Measurements from ENCODE around the gene IDH1. TPM values are rescaled to one million over a fixed set of nuclear protein-coding genes. Genes with fewer than 3 reads are reported as not detected.

Gene IDH1
- total RNA-seq, 1 experiment from 2014 or later, result 80.2 TPM

DNA sequence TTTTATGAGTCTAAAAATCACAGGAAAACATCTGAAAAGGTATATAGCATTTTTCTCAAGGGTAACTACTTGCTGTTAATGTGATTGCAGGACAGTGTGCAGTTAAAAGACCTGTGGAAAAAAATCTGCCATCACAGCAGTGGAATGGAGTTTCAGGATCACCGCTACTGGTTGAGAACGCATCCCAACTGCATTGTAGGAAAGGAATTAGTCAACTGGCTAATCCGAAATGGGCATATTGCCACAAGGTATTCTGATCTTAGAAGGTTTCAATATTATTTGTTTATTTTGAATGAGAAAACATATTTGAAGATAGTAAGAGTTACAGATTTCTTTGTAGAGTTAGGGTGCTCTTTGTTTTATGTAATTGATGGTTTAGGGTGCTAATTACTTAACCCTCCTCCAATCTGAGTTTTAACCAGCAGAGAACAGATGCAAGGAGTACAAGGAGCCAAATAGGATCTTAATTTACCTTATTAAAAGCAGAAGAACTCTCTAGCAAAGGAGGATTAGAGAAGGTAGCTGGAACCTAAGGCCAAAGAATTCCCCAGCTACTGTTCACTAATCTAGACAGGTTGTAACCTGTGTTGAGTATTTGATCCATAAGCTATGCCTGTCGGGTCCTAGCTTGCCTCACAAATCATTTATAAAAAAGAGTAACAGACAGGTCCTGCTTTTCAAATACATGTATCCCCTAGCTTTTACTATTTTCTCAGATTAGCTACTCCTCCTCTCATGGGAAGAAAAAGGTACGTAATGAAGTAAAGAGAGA lies 46.2 kb upstream of the IDH1 start:
- Histone ChIP-seq H3K27me3 (ENCODE audit: control insufficient read depth, insufficient read depth, low read length) (no peaks in the 10 kb centered on the region), H3K36me3 (ENCODE audit: control insufficient read depth, insufficient read depth, low read length) (peaks cover 43% of the 10 kb centered on the region), H3K27ac (ENCODE audit: low read length) (no peak overlapping the region), H3K4me3 (ENCODE audit: low read depth in 2 of 2, low read length in 2 of 2) (no peak overlapping the region), H3K9me3 (ENCODE audit: control insufficient read depth, insufficient read depth, low read depth, low read length) (no peaks in the 10 kb centered on the region), H3K4me1 (ENCODE audit: control insufficient read depth, insufficient read depth, low read length) (no peaks in the 10 kb centered on the region)
- no peak for TF ChIP-seq POLR2AphosphoS5 (IDR thresholded peaks at IDR 0.05; ENCODE audit: low read depth, low read length)
- TF ChIP-seq, protein P1, sequence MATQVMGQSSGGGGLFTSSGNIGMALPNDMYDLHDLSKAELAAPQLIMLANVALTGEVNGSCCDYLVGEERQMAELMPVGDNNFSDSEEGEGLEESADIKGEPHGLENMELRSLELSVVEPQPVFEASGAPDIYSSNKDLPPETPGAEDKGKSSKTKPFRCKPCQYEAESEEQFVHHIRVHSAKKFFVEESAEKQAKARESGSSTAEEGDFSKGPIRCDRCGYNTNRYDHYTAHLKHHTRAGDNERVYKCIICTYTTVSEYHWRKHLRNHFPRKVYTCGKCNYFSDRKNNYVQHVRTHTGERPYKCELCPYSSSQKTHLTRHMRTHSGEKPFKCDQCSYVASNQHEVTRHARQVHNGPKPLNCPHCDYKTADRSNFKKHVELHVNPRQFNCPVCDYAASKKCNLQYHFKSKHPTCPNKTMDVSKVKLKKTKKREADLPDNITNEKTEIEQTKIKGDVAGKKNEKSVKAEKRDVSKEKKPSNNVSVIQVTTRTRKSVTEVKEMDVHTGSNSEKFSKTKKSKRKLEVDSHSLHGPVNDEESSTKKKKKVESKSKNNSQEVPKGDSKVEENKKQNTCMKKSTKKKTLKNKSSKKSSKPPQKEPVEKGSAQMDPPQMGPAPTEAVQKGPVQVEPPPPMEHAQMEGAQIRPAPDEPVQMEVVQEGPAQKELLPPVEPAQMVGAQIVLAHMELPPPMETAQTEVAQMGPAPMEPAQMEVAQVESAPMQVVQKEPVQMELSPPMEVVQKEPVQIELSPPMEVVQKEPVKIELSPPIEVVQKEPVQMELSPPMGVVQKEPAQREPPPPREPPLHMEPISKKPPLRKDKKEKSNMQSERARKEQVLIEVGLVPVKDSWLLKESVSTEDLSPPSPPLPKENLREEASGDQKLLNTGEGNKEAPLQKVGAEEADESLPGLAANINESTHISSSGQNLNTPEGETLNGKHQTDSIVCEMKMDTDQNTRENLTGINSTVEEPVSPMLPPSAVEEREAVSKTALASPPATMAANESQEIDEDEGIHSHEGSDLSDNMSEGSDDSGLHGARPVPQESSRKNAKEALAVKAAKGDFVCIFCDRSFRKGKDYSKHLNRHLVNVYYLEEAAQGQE (IDR thresholded peaks at IDR 0.05; ENCODE audit: insufficient read depth in 1 of 2, low read depth in 2 of 2, low read length in 1 of 2), result no peak
- TF ChIP-seq, protein P2, sequence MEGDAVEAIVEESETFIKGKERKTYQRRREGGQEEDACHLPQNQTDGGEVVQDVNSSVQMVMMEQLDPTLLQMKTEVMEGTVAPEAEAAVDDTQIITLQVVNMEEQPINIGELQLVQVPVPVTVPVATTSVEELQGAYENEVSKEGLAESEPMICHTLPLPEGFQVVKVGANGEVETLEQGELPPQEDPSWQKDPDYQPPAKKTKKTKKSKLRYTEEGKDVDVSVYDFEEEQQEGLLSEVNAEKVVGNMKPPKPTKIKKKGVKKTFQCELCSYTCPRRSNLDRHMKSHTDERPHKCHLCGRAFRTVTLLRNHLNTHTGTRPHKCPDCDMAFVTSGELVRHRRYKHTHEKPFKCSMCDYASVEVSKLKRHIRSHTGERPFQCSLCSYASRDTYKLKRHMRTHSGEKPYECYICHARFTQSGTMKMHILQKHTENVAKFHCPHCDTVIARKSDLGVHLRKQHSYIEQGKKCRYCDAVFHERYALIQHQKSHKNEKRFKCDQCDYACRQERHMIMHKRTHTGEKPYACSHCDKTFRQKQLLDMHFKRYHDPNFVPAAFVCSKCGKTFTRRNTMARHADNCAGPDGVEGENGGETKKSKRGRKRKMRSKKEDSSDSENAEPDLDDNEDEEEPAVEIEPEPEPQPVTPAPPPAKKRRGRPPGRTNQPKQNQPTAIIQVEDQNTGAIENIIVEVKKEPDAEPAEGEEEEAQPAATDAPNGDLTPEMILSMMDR (IDR thresholded peaks at IDR 0.05), result no peak
- TF ChIP-seq SIN3A (IDR thresholded peaks at IDR 0.05; ENCODE audit: borderline replicate concordance, insufficient read depth, low read depth, low read length), result no peak
- TF ChIP-seq TCF7L2 (IDR thresholded peaks at IDR 0.05; ENCODE audit: low read depth, low read length), result no peak
- no TSS peak for BruUV-seq (replicated peaks)
- ChIA-PET POLR2A (no interaction called here), CTCF (no interaction called here)
- ATAC-seq (no peak), DNase-seq (ENCODE audit: low read depth, low spot score) (no peak)
- intact Hi-C loops (cut with micrococcal nuclease; ENCODE audit: unreplicated experiment) (no loop called here), in situ Hi-C loops (cut with HindIII; ENCODE audit: low pct_unique_long_range_greater_than_20kb, low sequenced_read_pairs) (no loop called here)

DNA sequence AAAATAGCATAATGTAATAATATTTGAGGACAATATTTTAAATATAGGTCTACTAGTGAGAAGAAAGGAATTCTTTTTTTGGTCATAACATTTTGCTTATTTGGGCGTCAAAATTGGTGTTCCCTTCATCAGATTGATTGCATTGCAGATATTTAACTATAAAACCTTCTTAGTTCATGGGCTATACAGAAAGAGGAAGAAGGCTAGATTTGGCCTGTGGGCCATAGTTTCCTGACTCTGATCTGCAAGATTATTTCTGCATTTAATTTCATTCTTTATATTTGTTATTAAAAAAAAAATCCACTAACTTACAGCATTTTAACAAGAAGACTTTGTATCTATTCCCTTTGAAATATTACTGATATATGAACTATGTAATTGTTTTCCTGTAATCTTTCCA lies 43.1 kb upstream of the IDH1 start:
- no peak for DNase-seq (ENCODE audit: low read depth, low spot score)
- Histone ChIP-seq H3K4me3 (ENCODE audit: low read depth in 2 of 2, low read length in 2 of 2) (no peak overlapping the region), H3K36me3 (ENCODE audit: control insufficient read depth, insufficient read depth, low read length) (peaks cover 22% of the 10 kb centered on the region), H3K27ac (ENCODE audit: low read length) (no peak overlapping the region), H3K9me3 (ENCODE audit: control insufficient read depth, insufficient read depth, low read depth, low read length) (no peaks in the 10 kb centered on the region), H3K4me1 (ENCODE audit: control insufficient read depth, insufficient read depth, low read length) (no peaks in the 10 kb centered on the region), H3K27me3 (ENCODE audit: control insufficient read depth, insufficient read depth, low read length) (no peaks in the 10 kb centered on the region)
- no TSS peak for BruUV-seq (replicated peaks)
- ATAC-seq, result no peak
- ChIA-PET POLR2A (no interaction called here), CTCF (no interaction called here)
- TF ChIP-seq, protein P2 (IDR thresholded peaks at IDR 0.05), result no peak
- TF ChIP-seq POLR2AphosphoS5 (IDR thresholded peaks at IDR 0.05; ENCODE audit: low read depth, low read length) (no peak), SIN3A (IDR thresholded peaks at IDR 0.05; ENCODE audit: borderline replicate concordance, insufficient read depth, low read depth, low read length) (no peak), TCF7L2 (IDR thresholded peaks at IDR 0.05; ENCODE audit: low read depth, low read length) (no peak)
- TF ChIP-seq, protein P1 (IDR thresholded peaks at IDR 0.05; ENCODE audit: insufficient read depth in 1 of 2, low read depth in 2 of 2, low read length in 1 of 2), result no peak
- intact Hi-C loops (cut with micrococcal nuclease; ENCODE audit: unreplicated experiment), result no loop called here
- in situ Hi-C loops (cut with HindIII; ENCODE audit: low pct_unique_long_range_greater_than_20kb, low sequenced_read_pairs), result no loop called here

Measured in Panc1 (cell line).